H9 (cell line): Measurements from ENCODE around the gene ZBTB47. TPM values are rescaled to one million over a fixed set of nuclear protein-coding genes. Genes with fewer than 3 reads are reported as not detected.

Experiments used
- DNase-seq: peaks from one replicate; pipeline ENCODE4 v3.0.0-alpha.2; 2017
- H2AFZ ChIP-seq: one replicate; pipeline ENCODE4 v1.6.1; 2013; ENCODE audit warnings: mild to moderate bottlenecking, low read length, control low read depth, moderate library complexity
- H2AK5ac ChIP-seq: 2 replicates; pipeline ENCODE4 v1.6.1; 2013; ENCODE audit warnings: low read length, control low read depth, mixed read lengths; ENCODE audit not compliant: insufficient read length
- H2BK120ac ChIP-seq: one replicate; pipeline ENCODE4 v1.6.1; 2013; ENCODE audit warnings: low read depth, mild to moderate bottlenecking, low read length, control low read depth, inconsistent platforms; ENCODE audit not compliant: poor library complexity, severe bottlenecking
- H2BK12ac ChIP-seq: 2 replicates; pipeline ENCODE4 v1.6.1; 2013; ENCODE audit warnings: low read length, control low read depth, mixed read lengths, low read depth; ENCODE audit not compliant: insufficient read length
- H2BK15ac ChIP-seq: 2 replicates; pipeline ENCODE4 v1.6.1; 2013; ENCODE audit warnings: low read depth, low read length, control low read depth
- H2BK20ac ChIP-seq: one replicate; pipeline ENCODE4 v1.6.1; 2013; ENCODE audit warnings: low read depth, mild to moderate bottlenecking, low read length, control low read depth, inconsistent platforms; ENCODE audit not compliant: poor library complexity, severe bottlenecking
- H2BK5ac ChIP-seq: 2 replicates; pipeline ENCODE4 v1.6.1; 2013; ENCODE audit warnings: low read length, control low read depth, mixed read lengths; ENCODE audit not compliant: insufficient read length
- H3K14ac ChIP-seq: 2 replicates; pipeline ENCODE4 v1.6.1; 2013; ENCODE audit warnings: low read length, control low read depth; ENCODE audit not compliant: insufficient read depth
- H3K18ac ChIP-seq: 2 replicates; pipeline ENCODE4 v1.6.1; 2013; ENCODE audit warnings: low read depth, mild to moderate bottlenecking, mixed read lengths, low read length, control low read depth; ENCODE audit not compliant: insufficient read length
- H3K23ac ChIP-seq: 2 replicates; pipeline ENCODE4 v1.6.1; 2013; ENCODE audit warnings: low read length, control low read depth, mixed read lengths, low read depth; ENCODE audit not compliant: insufficient read length
- H3K23me2 ChIP-seq: 2 replicates; pipeline ENCODE4 v1.6.1; 2013; ENCODE audit warnings: low read depth, mild to moderate bottlenecking, mixed read lengths, low read length, control low read depth; ENCODE audit not compliant: insufficient read length, poor library complexity, severe bottlenecking
- H3K27ac ChIP-seq: 2 replicates; pipeline ENCODE4 v1.5.1; 2013; ENCODE audit warnings: low read length, control low read depth, mixed read lengths, low read depth; ENCODE audit not compliant: insufficient read length
- H3K27me3 ChIP-seq: 2 replicates; pipeline ENCODE4 v1.6.1; 2013; ENCODE audit warnings: low read length, control low read depth, inconsistent platforms; ENCODE audit not compliant: insufficient read depth
- H3K4ac ChIP-seq: 2 replicates; pipeline ENCODE4 v1.6.1; 2013; ENCODE audit warnings: low read depth, mild to moderate bottlenecking, control low read depth, inconsistent platforms, low read length, moderate library complexity
- H3K4me1 ChIP-seq: 2 replicates; pipeline ENCODE4 v1.6.1; 2013; ENCODE audit warnings: low read length, control low read depth, inconsistent platforms; ENCODE audit not compliant: insufficient read depth
- H3K4me2 ChIP-seq: 2 replicates; pipeline ENCODE4 v1.6.1; 2013; ENCODE audit warnings: low read length, control low read depth, mixed read lengths; ENCODE audit not compliant: insufficient read length, insufficient read depth
- H3K56ac ChIP-seq: 2 replicates; pipeline ENCODE4 v1.6.1; 2013; ENCODE audit warnings: low read depth, mild to moderate bottlenecking, mixed read lengths, low read length, control low read depth; ENCODE audit not compliant: insufficient read length
- H3K79me1 ChIP-seq: 2 replicates; pipeline ENCODE4 v1.6.1; 2013; ENCODE audit warnings: low read depth, mild to moderate bottlenecking, moderate library complexity, low read length, control low read depth, inconsistent platforms; ENCODE audit not compliant: insufficient read depth, poor library complexity, severe bottlenecking
- H3K79me2 ChIP-seq: 2 replicates; pipeline ENCODE4 v1.6.1; 2013; ENCODE audit warnings: low read length, control low read depth, inconsistent platforms; ENCODE audit not compliant: insufficient read depth
- H3K9ac ChIP-seq: 2 replicates; pipeline ENCODE4 v1.6.1; 2013; ENCODE audit warnings: low read length, control low read depth, mixed read lengths; ENCODE audit not compliant: insufficient read length; ENCODE audit errors: extremely low read depth
- H3K9me3 ChIP-seq: one replicate; pipeline ENCODE4 v1.6.1; 2013; ENCODE audit warnings: low read depth, low read length, inconsistent platforms; ENCODE audit not compliant: control insufficient read depth
- H3T11ph ChIP-seq: one replicate; pipeline ENCODE4 v1.6.1; 2013; ENCODE audit warnings: mild to moderate bottlenecking, low read length, control low read depth, inconsistent platforms
- H4K20me1 ChIP-seq: one replicate; pipeline ENCODE4 v1.6.1; 2013; ENCODE audit not compliant: control insufficient read depth, insufficient read length, insufficient read depth
- H4K5ac ChIP-seq: 2 replicates; pipeline ENCODE4 v1.6.1; 2013; ENCODE audit warnings: low read depth, mild to moderate bottlenecking, mixed read lengths, low read length, control low read depth; ENCODE audit not compliant: insufficient read length
- H4K8ac ChIP-seq: replicated peaks from 2 replicates; pipeline ENCODE4 v1.6.1; 2013; ENCODE audit warnings: low read length, control low read depth, mixed read lengths, low read depth; ENCODE audit not compliant: insufficient read length
- H4K91ac ChIP-seq: 2 replicates; pipeline ENCODE4 v1.6.1; 2013; ENCODE audit warnings: low read depth, mild to moderate bottlenecking, moderate library complexity, mixed read lengths, low read length, control low read depth; ENCODE audit not compliant: insufficient read length
- H3K27ac Mint-ChIP-seq, 3 experiments: 2 replicates in 2 of 3; 3 replicates in 1 of 3; pipeline ENCODE4 v1.8.0; 2020 to 2021; ENCODE audit warnings: mixed read lengths in 3 of 3, mild to moderate bottlenecking in 1 of 3, moderate library complexity in 1 of 3
- H3K27me3 Mint-ChIP-seq: 2 replicates; pipeline ENCODE4 v1.8.0; 2021; ENCODE audit warnings: low read depth, mild to moderate bottlenecking, moderate library complexity, mixed read lengths
- H3K36me3 Mint-ChIP-seq, 3 experiments: 2 replicates in 2 of 3; 3 replicates in 1 of 3; pipeline ENCODE4 v1.8.0; 2020 to 2021; ENCODE audit warnings: low read depth in 3 of 3, mixed read lengths in 3 of 3; ENCODE audit not compliant: insufficient read depth in 1 of 3
- H3K4me1 Mint-ChIP-seq, 2 experiments: 2 replicates each; pipeline ENCODE4 v1.8.0; 2020; ENCODE audit warnings: mixed read lengths in 2 of 2
- H3K4me3 Mint-ChIP-seq, 2 experiments: 2 replicates in 1 of 2; 3 replicates in 1 of 2; pipeline ENCODE4 v1.8.0; 2020 to 2021; ENCODE audit warnings: mild to moderate bottlenecking in 2 of 2, mixed read lengths in 2 of 2, moderate library complexity in 1 of 2
- H3K9me3 Mint-ChIP-seq, 2 experiments: 2 replicates in 1 of 2; 3 replicates in 1 of 2; pipeline ENCODE4 v1.8.0; 2020; ENCODE audit warnings: mild to moderate bottlenecking in 2 of 2, mixed read lengths in 2 of 2, moderate library complexity in 1 of 2
- WGBS: extraction: QIAGEN DNeasy Blood & Tissue Kit; methylation state at CpG from one replicate; pipeline ENCODE4 v1.1.7; 2013; ENCODE audit warnings: missing lambda C conversion rate, low lambda C conversion rate, mixed read lengths; ENCODE audit not compliant: insufficient read length; ENCODE audit errors: extremely low coverage; 5-methylcytosine and 5-hydroxymethylcytosine counted together
- total RNA-seq: library from RNA; stranded (reverse); gene quantifications from 2 replicates; pipeline ENCODE4 v1.2.1, GENCODE V29; 2021
- TF ChIP-seq, protein P1 (sequence below): fragments of 200-600 bp; sonication (generic); conservative IDR thresholded peaks from 3 replicates; pipeline ENCODE4 v1.8.0; 2021; ENCODE audit warnings: antibody characterized with exemption, mild to moderate bottlenecking

ZBTB47 gene
- total RNA-seq, 1 experiment from 2014 or later, result 3.6 TPM

DNA sequence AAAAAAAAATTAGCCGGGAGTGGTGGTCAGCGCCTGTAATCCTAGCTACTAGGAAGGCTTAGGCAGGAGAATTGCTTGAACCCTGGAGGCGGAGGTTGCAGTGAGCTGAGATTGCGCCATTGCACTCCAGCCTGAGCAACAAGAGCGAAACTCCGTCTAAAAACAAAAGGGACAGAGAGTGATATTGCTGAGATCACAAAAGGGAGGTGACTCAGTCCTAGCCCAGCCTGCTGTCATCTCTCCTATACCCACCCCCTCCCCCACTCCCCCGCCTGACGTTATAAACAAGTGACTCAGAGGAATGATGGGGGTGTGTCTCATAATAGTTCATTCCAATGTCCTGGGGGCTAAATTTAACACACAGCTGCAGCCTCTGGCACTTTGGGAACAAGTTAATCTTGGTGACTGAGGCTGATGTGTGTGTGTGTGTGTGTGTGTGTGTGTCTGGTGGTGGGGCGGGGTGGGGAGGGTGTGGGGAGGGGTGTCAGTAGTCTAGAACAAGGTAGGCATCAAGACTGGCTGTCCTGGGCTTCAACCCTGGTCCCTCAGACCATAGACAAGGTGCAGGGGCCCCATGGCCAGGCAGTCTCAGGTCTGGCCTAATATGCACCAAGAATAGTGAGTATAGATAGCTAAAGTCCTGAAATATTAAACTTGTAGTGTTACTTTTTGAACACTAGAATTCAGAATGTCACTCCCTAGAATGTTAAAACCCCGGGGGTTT is 30.5 kb downstream of the ZBTB47 start:
- H2BK12ac ChIP-seq, result no peak overlapping the region
- H2AFZ ChIP-seq, result no peak overlapping the region
- H3K18ac ChIP-seq, result no peak overlapping the region
- Mint-ChIP-seq H3K4me1 (peaks cover 9 to 12% of the 10 kb centered on the region in 2 experiments), H3K27me3 (peaks cover 3% of the 10 kb centered on the region), H3K9me3 (peaks cover 0 to 1% of the 10 kb centered on the region in 2 experiments; a peak in 1 of 5 replicates), H3K27ac (no peak overlapping the region), H3K4me3 (no peak overlapping the region), H3K36me3 (no peaks in the 10 kb centered on the region)
- H4K20me1 ChIP-seq, result no peaks in the 10 kb centered on the region
- H3K56ac ChIP-seq, result no peak overlapping the region
- no peaks in the 10 kb centered on the region for H3K27me3 ChIP-seq
- H3K79me1 ChIP-seq, result no peaks in the 10 kb centered on the region
- no peak overlapping the region for H4K91ac ChIP-seq
- no peak overlapping the region for H3T11ph ChIP-seq
- H3K14ac ChIP-seq, result no peak overlapping the region
- H3K9ac ChIP-seq, result no peak overlapping the region
- H2BK5ac ChIP-seq, result no peak overlapping the region
- no peak overlapping the region for H4K5ac ChIP-seq
- H2AK5ac ChIP-seq, result no peak overlapping the region
- no CpG with 5 or more reads among the region's 10 CpGs for WGBS
- no peak overlapping the region for H3K23ac ChIP-seq
- no peak overlapping the region for H3K27ac ChIP-seq
- H2BK120ac ChIP-seq, result no peak overlapping the region
- no peak overlapping the region for H3K4me2 ChIP-seq
- no peak overlapping the region for H2BK15ac ChIP-seq
- no peaks in the 10 kb centered on the region; the same call in 1 of the 2 replicates for H3K4me1 ChIP-seq
- no peak overlapping the region for H2BK20ac ChIP-seq
- no peak for DNase-seq
- no peak overlapping the region for H3K4ac ChIP-seq
- H4K8ac ChIP-seq, result no peak overlapping the region
- no peaks in the 10 kb centered on the region for H3K23me2 ChIP-seq
- H3K79me2 ChIP-seq, result no peaks in the 10 kb centered on the region
- TF ChIP-seq, protein P1, sequence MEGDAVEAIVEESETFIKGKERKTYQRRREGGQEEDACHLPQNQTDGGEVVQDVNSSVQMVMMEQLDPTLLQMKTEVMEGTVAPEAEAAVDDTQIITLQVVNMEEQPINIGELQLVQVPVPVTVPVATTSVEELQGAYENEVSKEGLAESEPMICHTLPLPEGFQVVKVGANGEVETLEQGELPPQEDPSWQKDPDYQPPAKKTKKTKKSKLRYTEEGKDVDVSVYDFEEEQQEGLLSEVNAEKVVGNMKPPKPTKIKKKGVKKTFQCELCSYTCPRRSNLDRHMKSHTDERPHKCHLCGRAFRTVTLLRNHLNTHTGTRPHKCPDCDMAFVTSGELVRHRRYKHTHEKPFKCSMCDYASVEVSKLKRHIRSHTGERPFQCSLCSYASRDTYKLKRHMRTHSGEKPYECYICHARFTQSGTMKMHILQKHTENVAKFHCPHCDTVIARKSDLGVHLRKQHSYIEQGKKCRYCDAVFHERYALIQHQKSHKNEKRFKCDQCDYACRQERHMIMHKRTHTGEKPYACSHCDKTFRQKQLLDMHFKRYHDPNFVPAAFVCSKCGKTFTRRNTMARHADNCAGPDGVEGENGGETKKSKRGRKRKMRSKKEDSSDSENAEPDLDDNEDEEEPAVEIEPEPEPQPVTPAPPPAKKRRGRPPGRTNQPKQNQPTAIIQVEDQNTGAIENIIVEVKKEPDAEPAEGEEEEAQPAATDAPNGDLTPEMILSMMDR, result no peak
- H3K9me3 ChIP-seq, result no peaks in the 10 kb centered on the region
